Ovary (tissue), 9 donors: ENCODE results near the gene DROSHA. TPM values are rescaled to one million over a fixed set of nuclear protein-coding genes. Genes with fewer than 3 reads are reported as not detected.

Experiments used
- DNase-seq, 5 donors: peaks; one replicate each; pipeline ENCODE4 v3.0.0-alpha.2; 2019 to 2020
- H3K27ac ChIP-seq, 2 donors: fragments of 200-600 bp; one replicate each; pipeline versions ENCODE4 v1.5.1 to v1.8.0; 2019 to 2022
- H3K27me3 ChIP-seq: fragments of 200-600 bp; one replicate; pipeline ENCODE4 v1.8.0; 2022
- H3K36me3 ChIP-seq: fragments of 200-600 bp; sonication (generic); one replicate; pipeline ENCODE4 v1.5.1; 2019
- H3K4me1 ChIP-seq: one replicate; pipeline ENCODE4 v1.8.1; 2013; ENCODE audit warnings: mild to moderate bottlenecking, moderate library complexity; ENCODE audit not compliant: insufficient read depth
- H3K4me3 ChIP-seq: fragments of 200-600 bp; sonication (generic); one replicate; pipeline ENCODE4 v1.5.1; 2017
- H3K9me3 ChIP-seq, 2 donors: fragments of 200-600 bp in 1 of 2; sonication (generic) in 1 of 2; one replicate each; pipeline versions ENCODE4 v1.5.1 to v1.8.1; 2013 to 2019; ENCODE audit warnings: mild to moderate bottlenecking in 1 of 2, moderate library complexity in 1 of 2
- EP300 ChIP-seq: sonication (generic); formaldehyde crosslinking; IDR thresholded peaks from one replicate; pipeline ENCODE4 v1.6.1; 2017; ENCODE audit warnings: antibody characterized with exemption
- POLR2A ChIP-seq: fragments of 450-650 bp; IDR thresholded peaks from one replicate; pipeline ENCODE4 v1.6.1; 2017; ENCODE audit warnings: antibody characterized with exemption, mild to moderate bottlenecking, moderate library complexity
- WGBS, 3 donors: extraction: QIAGEN DNeasy Blood & Tissue Kit in 1 of 3; methylation state at CpG; one replicate each; pipeline versions ENCODE4 v1.1.5 to v1.1.7; 2013 to 2017; 5-methylcytosine and 5-hydroxymethylcytosine counted together
- intact Hi-C, 4 donors: fragments of 100-400 bp; cut with DNase I; formaldehyde crosslinking; loops; one replicate each; pipeline versions ENCODE4 v1.11.0 to v1.15.1; 2022 to 2023
- polyA plus RNA-seq, 2 donors: library from polyadenylated mRNA; stranded (reverse); fragments of 200-250 nt in 1 of 2; fragments of 350-450 nt in 1 of 2; fragmentation: Illumina TruSeq in 1 of 2; extraction: RNeasy Lipid Tissue Mini Kit (QIAGEN cat#74804) in 1 of 2; gene quantifications; one replicate each; pipeline ENCODE4 v1.2.3, GENCODE V29; 2013 to 2014
- total RNA-seq, 7 donors: library from RNA; depleted of rRNA in 2 of 7; stranded (reverse); fragments of >200 nt in 2 of 7; fragmentation: NEBNext Ultra II Directional in 3 of 7; extraction: Animal tissue kit (Norgen Biotek cat#: 25700) in 3 of 7; gene quantifications; one replicate each; pipeline versions ENCODE4 v1.1.0 to v1.2.4, GENCODE V29; 2016 to 2023
- TF ChIP-seq, protein P1 (sequence below), 3 donors: fragments of 450-650 bp in 2 of 3; fragments of 200-600 bp in 1 of 3; IDR thresholded peaks; one replicate each; pipeline versions ENCODE4 v1.5.1 to v1.8.0; 2016 to 2022; ENCODE audit warnings: antibody characterized with exemption in 3 of 3, mild to moderate bottlenecking in 1 of 3
- donor health status: DM: no; HTN: no; CAD: no; lungs with moderate emphysema.
- donor health status: DM: no; HTN: no; CAD: no.
- donor health status: Bipolar disorder and iron deficiency.
- donor health status: DM: yes; HTN: yes; CAD: no.
- donor health status: DM: no; HTN: no; CAD: no.
- donor health status: DM: yes; HTN: yes; CAD: no.

The DROSHA gene
- total and polyA plus RNA-seq, 9 donors = 30.5 to 75.7 (median 50.3) TPM

DNA sequence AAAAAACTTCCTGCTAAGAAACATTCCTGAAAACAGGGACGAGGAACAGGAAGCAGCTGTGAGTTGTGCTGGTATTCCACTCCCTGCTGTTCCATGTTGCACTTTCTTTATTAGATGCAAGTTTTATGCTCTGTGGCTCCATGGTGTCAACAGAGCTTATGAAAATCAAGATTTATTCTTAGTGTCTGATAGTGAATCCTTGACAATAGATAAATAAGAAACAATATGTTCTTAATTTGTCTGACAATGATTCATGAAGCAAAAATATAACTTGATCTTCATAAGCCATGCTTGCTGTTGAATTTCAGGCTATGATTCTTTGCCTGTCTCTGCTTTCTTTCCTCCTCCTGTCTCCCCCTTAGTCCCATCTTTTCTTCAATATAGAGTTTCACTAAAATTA, 119.6 kb downstream of the DROSHA start:
- intact Hi-C loops = no loop called here
- Histone ChIP-seq H3K4me3 (no peak overlapping the region), H3K4me1 (no peaks in the 10 kb centered on the region), H3K9me3 (no peaks in the 10 kb centered on the region), H3K27me3 (no peaks in the 10 kb centered on the region), H3K27ac (no peak overlapping the region), H3K36me3 (no peaks in the 10 kb centered on the region)
- 18 to 20% (median 18%) methylated on average over 1 of the region's 1 CpG for WGBS, 3 donors
- DNase-seq = no peak
- TF ChIP-seq, protein P1, sequence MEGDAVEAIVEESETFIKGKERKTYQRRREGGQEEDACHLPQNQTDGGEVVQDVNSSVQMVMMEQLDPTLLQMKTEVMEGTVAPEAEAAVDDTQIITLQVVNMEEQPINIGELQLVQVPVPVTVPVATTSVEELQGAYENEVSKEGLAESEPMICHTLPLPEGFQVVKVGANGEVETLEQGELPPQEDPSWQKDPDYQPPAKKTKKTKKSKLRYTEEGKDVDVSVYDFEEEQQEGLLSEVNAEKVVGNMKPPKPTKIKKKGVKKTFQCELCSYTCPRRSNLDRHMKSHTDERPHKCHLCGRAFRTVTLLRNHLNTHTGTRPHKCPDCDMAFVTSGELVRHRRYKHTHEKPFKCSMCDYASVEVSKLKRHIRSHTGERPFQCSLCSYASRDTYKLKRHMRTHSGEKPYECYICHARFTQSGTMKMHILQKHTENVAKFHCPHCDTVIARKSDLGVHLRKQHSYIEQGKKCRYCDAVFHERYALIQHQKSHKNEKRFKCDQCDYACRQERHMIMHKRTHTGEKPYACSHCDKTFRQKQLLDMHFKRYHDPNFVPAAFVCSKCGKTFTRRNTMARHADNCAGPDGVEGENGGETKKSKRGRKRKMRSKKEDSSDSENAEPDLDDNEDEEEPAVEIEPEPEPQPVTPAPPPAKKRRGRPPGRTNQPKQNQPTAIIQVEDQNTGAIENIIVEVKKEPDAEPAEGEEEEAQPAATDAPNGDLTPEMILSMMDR (IDR thresholded peaks at IDR 0.05) = no peak
- TF ChIP-seq POLR2A = no peak
- TF ChIP-seq EP300 = no peak

DNA sequence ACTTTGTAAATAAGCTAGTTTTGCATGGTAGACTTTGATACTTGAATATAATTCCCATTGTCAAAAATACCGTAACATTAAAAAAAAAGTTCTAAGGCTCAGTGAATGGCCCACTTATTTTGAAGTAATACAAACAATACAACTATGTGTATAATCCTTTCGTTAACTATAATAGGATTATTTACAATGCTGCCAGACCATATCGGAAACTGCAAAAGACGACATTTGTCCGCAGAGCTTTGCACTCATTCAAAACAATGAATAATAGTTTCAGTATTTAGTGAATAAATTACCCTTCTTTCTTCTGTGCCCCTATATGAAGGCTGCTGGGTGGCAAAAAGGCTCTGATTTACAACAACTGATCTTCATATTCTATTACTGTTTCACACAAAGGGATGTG, 121.8 kb downstream of the DROSHA start:
- no peak for TF ChIP-seq POLR2A
- TF ChIP-seq, protein P1 (IDR thresholded peaks at IDR 0.05) = no peak
- TF ChIP-seq EP300 = no peak
- WGBS, 3 donors = 95 to 99% (median 97%) methylated on average over 5 of the region's 5 CpGs
- no peaks in the 10 kb centered on the region for H3K36me3 ChIP-seq
- H3K27me3 ChIP-seq = no peaks in the 10 kb centered on the region
- no peak overlapping the region for H3K27ac ChIP-seq
- intact Hi-C loops = no loop called here
- no peak for DNase-seq
- H3K9me3 ChIP-seq = no peaks in the 10 kb centered on the region
- H3K4me3 ChIP-seq = no peak overlapping the region
- no peaks in the 10 kb centered on the region for H3K4me1 ChIP-seq

DNA sequence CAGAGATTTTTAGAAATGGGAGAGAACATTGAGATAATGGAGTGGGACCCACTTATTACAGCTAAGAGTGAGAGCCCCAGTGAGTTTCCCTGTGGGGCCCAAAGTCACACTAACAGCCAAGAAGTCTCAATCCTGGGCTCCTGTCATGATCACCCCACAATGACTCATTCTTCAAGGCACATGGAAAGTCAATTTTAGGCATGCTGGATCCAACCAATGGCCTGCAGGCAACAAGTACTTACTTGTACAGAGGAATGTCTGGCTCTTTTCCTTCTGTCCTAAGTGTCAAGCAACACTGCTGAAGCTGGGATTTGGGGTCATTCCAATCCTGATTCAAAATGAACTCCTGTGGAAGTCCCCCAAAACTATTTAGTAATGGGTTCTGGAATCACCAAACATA, 123.1 kb downstream of the DROSHA start:
- no peaks in the 10 kb centered on the region for H3K9me3 ChIP-seq
- TF ChIP-seq, protein P1 (IDR thresholded peaks at IDR 0.05) = no peak
- TF ChIP-seq EP300 (no peak), POLR2A (no peak)
- DNase-seq = no peak
- H3K4me3 ChIP-seq = no peak overlapping the region
- no peaks in the 10 kb centered on the region for H3K36me3 ChIP-seq
- H3K27ac ChIP-seq = no peak overlapping the region
- intact Hi-C loops = no loop called here
- H3K27me3 ChIP-seq = no peaks in the 10 kb centered on the region
- H3K4me1 ChIP-seq = no peaks in the 10 kb centered on the region

DNA sequence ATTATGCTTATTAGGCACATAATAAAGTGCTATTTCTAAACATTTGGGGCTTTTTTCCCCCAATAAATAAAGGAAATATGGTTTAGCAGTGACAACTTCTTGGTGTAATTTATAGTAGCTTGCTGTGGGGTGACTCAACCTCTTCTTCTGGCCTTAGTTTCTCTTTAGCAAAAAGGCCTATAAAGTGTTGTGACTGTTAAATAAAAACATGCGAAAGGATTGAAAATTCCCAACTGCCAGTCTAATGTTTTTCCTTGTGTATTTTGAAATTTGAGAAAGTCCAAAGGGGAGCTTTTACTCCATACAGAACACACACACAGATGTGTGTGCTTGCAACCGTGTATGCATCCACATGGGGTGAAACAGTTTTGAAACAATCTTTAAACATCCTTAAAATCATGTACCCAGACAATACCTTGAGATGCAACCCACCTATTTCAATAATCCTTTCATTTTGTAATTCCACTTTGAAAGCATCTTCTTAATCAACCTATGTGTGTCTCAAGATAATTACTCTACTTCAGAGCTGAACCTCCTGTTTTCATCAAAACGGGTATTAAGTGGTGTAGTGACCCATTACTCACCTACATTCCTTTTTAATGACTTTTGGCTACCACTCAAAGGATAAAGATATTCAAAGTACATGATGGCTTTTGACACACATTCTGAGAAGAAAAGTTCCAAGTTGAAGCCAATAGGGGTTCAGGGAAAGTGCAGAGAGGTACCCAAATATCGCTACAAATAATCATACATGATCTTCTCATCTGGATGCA, 123.8 kb downstream of the DROSHA start:
- Histone ChIP-seq H3K27ac (no peak overlapping the region), H3K27me3 (no peaks in the 10 kb centered on the region), H3K4me1 (no peaks in the 10 kb centered on the region), H3K9me3 (no peaks in the 10 kb centered on the region), H3K4me3 (no peak overlapping the region), H3K36me3 (no peaks in the 10 kb centered on the region)
- no peak for TF ChIP-seq POLR2A
- TF ChIP-seq, protein P1 (IDR thresholded peaks at IDR 0.05) = no peak
- DNase-seq = no peak
- 76 to 81% (median 79%) methylated on average over 4 of the region's 4 CpGs for WGBS, 3 donors
- intact Hi-C loops = no loop called here
